Calu3 (cell line): ENCODE results near the gene ZNF563. TPM values are rescaled to one million over a fixed set of nuclear protein-coding genes. Genes with fewer than 3 reads are reported as not detected.

Experiments
- BruUV-seq: library from RNA; stranded (reverse); fragments of 400-500 nt; replicated peaks from 2 replicates; lab custom pipeline; 2021; lab: Mats Ljungman, UMichigan
- CTCF ChIA-PET: fragments of 300-600 bp; sonication (Branson Sonifier 250); formaldehyde crosslinking; loops from one replicate; lab custom pipeline; 2022; ENCODE audit warnings: antibody characterized with exemption; lab: Charles Lee
- DNase-seq: peaks from one replicate; pipeline ENCODE4 v3.0.0; 2022
- H3K27ac Mint-ChIP-seq: one replicate; pipeline ENCODE4 v1.8.0; 2022; ENCODE audit warnings: mixed read lengths; ENCODE audit not compliant: unreplicated experiment
- H3K27me3 Mint-ChIP-seq: one replicate; pipeline ENCODE4 v1.8.0; 2022; ENCODE audit warnings: mixed read lengths; ENCODE audit not compliant: unreplicated experiment
- H3K36me3 Mint-ChIP-seq: one replicate; pipeline ENCODE4 v1.8.0; 2022; ENCODE audit warnings: mild to moderate bottlenecking, moderate library complexity, mixed read lengths; ENCODE audit not compliant: insufficient read depth, unreplicated experiment
- H3K4me1 Mint-ChIP-seq: one replicate; pipeline ENCODE4 v1.8.0; 2022; ENCODE audit warnings: mild to moderate bottlenecking, low read depth, mixed read lengths; ENCODE audit not compliant: unreplicated experiment
- H3K4me3 Mint-ChIP-seq: one replicate; pipeline ENCODE4 v1.8.0; 2022; ENCODE audit warnings: mild to moderate bottlenecking, low read depth, moderate library complexity, mixed read lengths; ENCODE audit not compliant: unreplicated experiment
- H3K9me3 Mint-ChIP-seq: one replicate; pipeline ENCODE4 v1.8.0; 2022; ENCODE audit warnings: low read depth, mixed read lengths; ENCODE audit not compliant: unreplicated experiment
- intact Hi-C: fragments of 100-400 bp; cut with micrococcal nuclease; formaldehyde crosslinking; loops from one replicate; pipeline ENCODE4 v1.10.0; 2022; ENCODE audit not compliant: unreplicated experiment
- total RNA-seq: library from RNA; stranded (reverse); gene quantifications from 2 replicates; pipeline ENCODE4 v1.2.3, GENCODE V29; 2022
- TF ChIP-seq, protein P1 (sequence below): fragments of 200-600 bp; IDR thresholded peaks from one replicate; pipeline ENCODE4 v1.8.0; 2022; ENCODE audit warnings: antibody characterized with exemption; ENCODE audit not compliant: unreplicated experiment

The ZNF563 gene
- total RNA-seq, 1 experiment from 2014 or later: 1.3 TPM

DNA sequence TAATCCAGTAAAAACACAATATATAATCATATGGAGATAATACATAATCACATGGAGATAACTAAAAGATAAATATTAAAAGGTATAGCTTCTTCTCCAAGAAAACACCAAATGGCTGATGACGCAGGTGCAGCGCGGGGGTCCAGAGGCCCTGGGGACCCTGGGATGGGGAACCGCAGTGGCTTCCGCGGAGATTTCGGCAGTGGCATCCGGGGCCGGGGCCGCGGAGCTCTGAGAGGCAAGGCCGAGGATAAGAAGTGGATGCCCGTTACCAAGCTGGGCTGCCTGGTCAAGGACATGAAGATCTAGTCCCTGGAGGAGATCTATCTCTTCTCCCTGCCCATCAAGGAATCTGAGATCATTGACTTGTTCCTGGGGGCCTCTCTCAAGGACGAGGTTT, 49.2 kb downstream of the ZNF563 start:
- peaks cover under 1% of the 10 kb centered on the region for H3K36me3 Mint-ChIP-seq
- CTCF ChIA-PET: no interaction called here
- no peak overlapping the region for H3K4me3 Mint-ChIP-seq
- peaks cover 2% of the 10 kb centered on the region for H3K9me3 Mint-ChIP-seq
- no peaks in the 10 kb centered on the region for H3K27me3 Mint-ChIP-seq
- TF ChIP-seq, protein P1, sequence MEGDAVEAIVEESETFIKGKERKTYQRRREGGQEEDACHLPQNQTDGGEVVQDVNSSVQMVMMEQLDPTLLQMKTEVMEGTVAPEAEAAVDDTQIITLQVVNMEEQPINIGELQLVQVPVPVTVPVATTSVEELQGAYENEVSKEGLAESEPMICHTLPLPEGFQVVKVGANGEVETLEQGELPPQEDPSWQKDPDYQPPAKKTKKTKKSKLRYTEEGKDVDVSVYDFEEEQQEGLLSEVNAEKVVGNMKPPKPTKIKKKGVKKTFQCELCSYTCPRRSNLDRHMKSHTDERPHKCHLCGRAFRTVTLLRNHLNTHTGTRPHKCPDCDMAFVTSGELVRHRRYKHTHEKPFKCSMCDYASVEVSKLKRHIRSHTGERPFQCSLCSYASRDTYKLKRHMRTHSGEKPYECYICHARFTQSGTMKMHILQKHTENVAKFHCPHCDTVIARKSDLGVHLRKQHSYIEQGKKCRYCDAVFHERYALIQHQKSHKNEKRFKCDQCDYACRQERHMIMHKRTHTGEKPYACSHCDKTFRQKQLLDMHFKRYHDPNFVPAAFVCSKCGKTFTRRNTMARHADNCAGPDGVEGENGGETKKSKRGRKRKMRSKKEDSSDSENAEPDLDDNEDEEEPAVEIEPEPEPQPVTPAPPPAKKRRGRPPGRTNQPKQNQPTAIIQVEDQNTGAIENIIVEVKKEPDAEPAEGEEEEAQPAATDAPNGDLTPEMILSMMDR: no peak
- no peak overlapping the region for H3K27ac Mint-ChIP-seq
- no peak for DNase-seq
- no peaks in the 10 kb centered on the region for H3K4me1 Mint-ChIP-seq
- intact Hi-C loops: no loop called here
- BruUV-seq: no TSS peak

DNA sequence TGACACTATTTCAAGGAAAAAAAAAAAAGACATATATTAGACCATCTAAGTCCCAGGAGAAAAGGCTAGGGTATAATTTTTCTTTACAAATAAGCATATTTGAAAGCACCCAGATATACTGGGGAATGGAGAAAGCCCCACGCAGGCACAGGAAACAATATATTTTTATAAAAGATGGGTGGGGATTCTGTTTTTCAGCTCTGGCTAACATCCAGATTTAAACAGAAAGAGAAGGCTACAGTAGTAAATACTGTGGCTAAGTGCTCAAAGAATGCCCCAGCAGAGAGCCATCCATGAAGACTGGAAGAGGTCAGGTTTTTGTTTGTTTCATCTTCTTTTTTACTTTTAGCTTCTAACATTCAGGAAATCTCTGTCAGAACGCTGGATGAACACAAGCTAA, 54.7 kb downstream of the ZNF563 start:
- Mint-ChIP-seq H3K27ac (no peak overlapping the region), H3K27me3 (no peaks in the 10 kb centered on the region), H3K4me3 (no peak overlapping the region), H3K4me1 (no peaks in the 10 kb centered on the region), H3K9me3 (peaks cover 7% of the 10 kb centered on the region), H3K36me3 (peaks cover 2% of the 10 kb centered on the region)
- CTCF ChIA-PET: no interaction called here
- DNase-seq: no peak
- no TSS peak for BruUV-seq
- intact Hi-C loops: no loop called here
- TF ChIP-seq, protein P1: no peak

DNA sequence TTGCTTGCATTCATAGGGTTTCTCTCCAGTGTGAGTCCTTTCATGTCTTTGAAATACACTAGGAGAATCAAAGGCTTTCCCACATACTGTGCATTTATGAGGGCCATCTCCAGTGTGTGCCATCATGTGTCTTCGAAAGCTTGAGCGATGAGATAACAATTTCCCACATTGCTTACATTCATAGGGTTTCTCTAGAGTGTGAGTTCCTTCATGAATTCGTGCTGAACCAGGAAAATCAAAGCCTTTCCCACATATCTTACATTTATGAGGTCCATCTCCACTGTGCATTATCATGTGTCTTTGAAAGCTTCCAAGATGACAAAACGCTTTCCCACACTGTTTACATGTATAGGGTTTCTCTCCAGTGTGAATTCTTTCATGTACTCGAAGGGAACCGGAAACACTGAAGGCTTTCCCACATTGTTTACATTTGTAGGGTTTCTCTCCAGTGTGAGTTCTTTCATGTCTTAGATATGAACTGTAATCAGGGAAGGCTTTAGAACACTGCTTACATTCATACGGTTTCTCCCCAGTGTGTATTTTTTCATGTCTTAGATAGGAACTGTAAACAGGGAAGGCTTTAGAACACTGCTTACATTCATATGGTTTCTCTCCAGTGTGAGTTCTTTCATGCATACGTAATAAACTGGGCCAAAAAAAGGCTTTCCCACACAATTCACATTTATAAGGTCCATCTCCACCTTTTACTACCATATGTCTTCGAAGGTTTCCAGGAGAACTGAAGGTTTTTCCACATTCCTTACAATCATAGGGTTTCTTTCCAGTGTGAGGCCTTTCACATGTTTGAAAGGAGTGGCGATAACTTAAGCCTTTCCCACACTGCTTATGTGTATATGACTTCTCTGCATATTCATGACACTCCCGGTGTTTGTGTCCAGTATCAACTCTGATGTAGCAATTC, 60.2 kb downstream of the ZNF563 start:
- H3K4me3 Mint-ChIP-seq: no peak overlapping the region
- H3K4me1 Mint-ChIP-seq: no peaks in the 10 kb centered on the region
- H3K36me3 Mint-ChIP-seq: peaks cover 5% of the 10 kb centered on the region
- TF ChIP-seq, protein P1: no peak
- H3K9me3 Mint-ChIP-seq: peaks cover 11% of the 10 kb centered on the region
- no peak overlapping the region for H3K27ac Mint-ChIP-seq
- no peaks in the 10 kb centered on the region for H3K27me3 Mint-ChIP-seq
- intact Hi-C loops: no loop called here
- no TSS peak for BruUV-seq
- CTCF ChIA-PET: no interaction called here
- DNase-seq: no peak

DNA sequence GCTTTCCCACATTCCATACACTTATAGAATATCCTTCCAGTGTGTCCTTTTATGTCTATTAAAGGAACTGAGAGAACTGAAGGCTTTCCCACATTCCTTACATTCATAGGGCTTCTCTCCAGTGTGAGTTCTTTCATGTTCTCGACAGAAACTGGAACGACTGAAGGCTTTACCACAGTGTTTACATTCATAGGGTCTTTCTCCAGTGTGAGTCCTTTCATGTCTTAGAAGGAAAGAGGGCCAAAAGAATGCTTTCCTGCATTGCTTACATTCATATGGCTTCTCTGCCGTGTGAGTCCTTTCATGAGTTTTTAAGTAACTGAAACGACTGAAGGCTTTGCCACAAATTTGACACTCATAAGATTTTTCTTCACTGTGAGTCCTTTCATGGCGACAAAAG, 61.0 kb downstream of the ZNF563 start:
- no peaks in the 10 kb centered on the region for H3K27me3 Mint-ChIP-seq
- H3K9me3 Mint-ChIP-seq: peaks cover 10% of the 10 kb centered on the region
- BruUV-seq: TSS peak; percentile 40
- CTCF ChIA-PET: no interaction called here
- no peaks in the 10 kb centered on the region for H3K4me1 Mint-ChIP-seq
- H3K36me3 Mint-ChIP-seq: peaks cover 5% of the 10 kb centered on the region
- TF ChIP-seq, protein P1: no peak
- no peak overlapping the region for H3K4me3 Mint-ChIP-seq
- intact Hi-C loops: no loop called here
- no peak overlapping the region for H3K27ac Mint-ChIP-seq
- DNase-seq: no peak
